ENCODE measurements around the gene EPB41L1. TPM values are rescaled to one million over a fixed set of nuclear protein-coding genes. Genes with fewer than 3 reads are reported as not detected.

The EPB41L1 gene
- total RNA-seq, 2 donors from 2014 or later = 17.5 to 18.1 TPM

GRCh38 chr20:36264426-36265246, 110.1 kb downstream of the EPB41L1 start:
- Histone ChIP-seq H3K27ac (no peak overlapping the region), H3K36me3 (no peaks in the 10 kb centered on the region), H3K27me3 (no peaks in the 10 kb centered on the region), H3K4me1 (no peaks in the 10 kb centered on the region), H3K4me3 (no peak overlapping the region), H3K9me3 (no peaks in the 10 kb centered on the region)
- no peak for DNase-seq (ENCODE audit: low spot score)
- TF ChIP-seq CTCF (IDR thresholded peaks at IDR 0.05) = no peak

GRCh38 chr20:36266189-36266588, 111.6 kb downstream of the EPB41L1 start:
- no peaks in the 10 kb centered on the region for H3K36me3 ChIP-seq
- H3K27ac ChIP-seq = no peak overlapping the region
- H3K9me3 ChIP-seq = no peaks in the 10 kb centered on the region
- H3K4me3 ChIP-seq = no peak overlapping the region
- no peaks in the 10 kb centered on the region for H3K27me3 ChIP-seq
- no peak for DNase-seq (ENCODE audit: low spot score)
- no peak for TF ChIP-seq CTCF (IDR thresholded peaks at IDR 0.05)
- H3K4me1 ChIP-seq = no peaks in the 10 kb centered on the region

- Histone ChIP-seq H3K4me3 (no peak overlapping the region), H3K9me3 (no peaks in the 10 kb centered on the region), H3K4me1 (no peaks in the 10 kb centered on the region), H3K27ac (no peak overlapping the region), H3K36me3 (no peaks in the 10 kb centered on the region), H3K27me3 (no peaks in the 10 kb centered on the region)
- no peak for DNase-seq (ENCODE audit: low spot score)
- no peak for TF ChIP-seq CTCF (IDR thresholded peaks at IDR 0.05)
These were observed 113.3 kb downstream of the EPB41L1 start for GRCh38 chr20:36267605-36268381.

- Histone ChIP-seq H3K36me3 (no peaks in the 10 kb centered on the region), H3K27me3 (no peaks in the 10 kb centered on the region), H3K9me3 (no peaks in the 10 kb centered on the region), H3K4me3 (no peak overlapping the region), H3K27ac (no peak overlapping the region), H3K4me1 (no peaks in the 10 kb centered on the region)
- DNase-seq (ENCODE audit: low spot score) = no peak
- no peak for TF ChIP-seq CTCF (IDR thresholded peaks at IDR 0.05)
These were observed 114.2 kb downstream of the EPB41L1 start for GRCh38 chr20:36268440-36269342.

- Histone ChIP-seq H3K27ac (no peak overlapping the region), H3K9me3 (no peaks in the 10 kb centered on the region), H3K4me1 (no peaks in the 10 kb centered on the region), H3K4me3 (no peak overlapping the region), H3K27me3 (no peaks in the 10 kb centered on the region), H3K36me3 (no peaks in the 10 kb centered on the region)
- TF ChIP-seq CTCF (IDR thresholded peaks at IDR 0.05) = no peak
- DNase-seq (ENCODE audit: low spot score) = no peak
These were observed 115.0 kb downstream of the EPB41L1 start for GRCh38 chr20:36269507-36269906.
